ENCODE measurements around the gene CFAP73. TPM values are rescaled to one million over a fixed set of nuclear protein-coding genes. Genes with fewer than 3 reads are reported as not detected.

CFAP73 gene
- total and polyA plus RNA-seq, 2 of the 8 experiments (the other 6 are each of a cell fraction or from before 2014, with no cell fraction given) = 0.45 to 0.56 TPM

- Histone ChIP-seq H3K79me1 (ENCODE audit: low read depth, low read length) (no peaks in the 10 kb centered on the region; the same call in 1 of the 2 replicates), H3K36me3 (ENCODE audit: control insufficient read depth in 2 of 4, insufficient read depth in 4 of 4, low read length in 3 of 4) (no peaks in the 10 kb centered on the region), H3K9ac (replicated peaks in 1 of 4; ENCODE audit: extremely low read depth in 1 of 4, low read depth in 3 of 4, low read length in 3 of 4) (no peak overlapping the region), H4K91ac (replicated peaks; ENCODE audit: insufficient read length, low read length) (no peak overlapping the region), H3K79me2 (ENCODE audit: control insufficient read depth in 1 of 2, insufficient read depth in 2 of 2, low read length in 2 of 2) (no peaks in the 10 kb centered on the region), H3K23ac (ENCODE audit: insufficient read length) (no peak overlapping the region), H2BK5ac (ENCODE audit: low read depth, low read length) (no peak overlapping the region), H4K8ac (ENCODE audit: extremely low read depth, insufficient read depth, low read length) (no peak overlapping the region), H4K20me1 (replicated peaks in 1 of 2; ENCODE audit: control insufficient read depth in 1 of 2, insufficient read depth in 2 of 2, low read length in 2 of 2) (no peaks in the 10 kb centered on the region), H2BK20ac (ENCODE audit: low read length) (no peak overlapping the region), H3K23me2 (ENCODE audit: low read depth, low read length) (no peaks in the 10 kb centered on the region), H3K9me3 (ENCODE audit: insufficient read depth in 2 of 2, low read depth in 1 of 2, low read length in 1 of 2) (no peaks in the 10 kb centered on the region), H3K4me2 (ENCODE audit: insufficient read depth in 1 of 2, low read depth in 2 of 2, low read length in 2 of 2) (no peak overlapping the region), H2BK120ac (replicated peaks; ENCODE audit: low read depth, low read length) (no peak overlapping the region), H3K4me3 (ENCODE audit: extremely low read depth in 1 of 4, insufficient read depth in 2 of 4, low read depth in 3 of 4, low read length in 4 of 4) (no peak overlapping the region), H3K18ac (ENCODE audit: extremely low read depth, low read length) (no peak overlapping the region), H3K4me1 (replicated peaks in 1 of 4; ENCODE audit: control insufficient read depth in 3 of 4, insufficient read depth in 4 of 4, low read length in 3 of 4) (no peaks in the 10 kb centered on the region), H3K14ac (ENCODE audit: insufficient read length) (no peak overlapping the region), H3K27me3 (replicated peaks in 1 of 4; ENCODE audit: control insufficient read depth in 3 of 4, extremely low read depth in 1 of 4, insufficient read depth in 3 of 4, low read length in 3 of 4) (no peaks in the 10 kb centered on the region), H2BK15ac (ENCODE audit: low read length) (no peak overlapping the region), H4K5ac (ENCODE audit: insufficient read length, low read depth, low read length) (no peak overlapping the region), H3K56ac (replicated peaks; ENCODE audit: insufficient read length, low read depth, low read length) (no peak overlapping the region), H2AK5ac (ENCODE audit: low read depth, low read length) (no peak overlapping the region), H2BK12ac (ENCODE audit: low read depth, low read length) (no peak overlapping the region), H3K27ac (ENCODE audit: low read depth, low read length) (no peak overlapping the region), H3K4ac (replicated peaks; ENCODE audit: insufficient read length, low read depth, low read length) (no peak overlapping the region), H2AFZ (ENCODE audit: low read length) (no peak overlapping the region)
- 74% methylated on average over 1 of the region's 1 CpG; no CpG with 5 or more reads in 1 of the 2 experiments for WGBS, 2 experiments (ENCODE audit: extremely low coverage in 1 of 2, insufficient coverage in 1 of 2, insufficient read length in 1 of 2, insufficient replicate concordance in 2 of 2, low coverage in 1 of 2, low lambda C conversion rate in 2 of 2, missing lambda C conversion rate in 1 of 2)
- FAIRE-seq (no peak), DNase-seq (ENCODE audit: low read depth in 1 of 2, low spot score in 2 of 2) (no peak)
- no peak for TF ChIP-seq KDM5A (IDR thresholded peaks at IDR 0.05; ENCODE audit: low read length)
- TF ChIP-seq RAD21 (IDR thresholded peaks at IDR 0.05 in 1 of 2, conservative IDR thresholded peaks at IDR 0.05 in 1 of 2; ENCODE audit: low read depth in 2 of 2, low read length in 2 of 2) = no peak
- no peak for TF ChIP-seq PHF8 (conservative IDR thresholded peaks at IDR 0.05; ENCODE audit: low read depth, low read length)
- no peak for TF ChIP-seq EP300 (IDR thresholded peaks at IDR 0.05; ENCODE audit: borderline replicate concordance in 1 of 2, low read depth in 2 of 2, low read length in 2 of 2)
- TF ChIP-seq BCL11A (IDR thresholded peaks at IDR 0.05; ENCODE audit: low read depth in 2 of 2, low read length in 2 of 2) = no peak
- TF ChIP-seq ATF3 (IDR thresholded peaks at IDR 0.05; ENCODE audit: insufficient read depth, low read depth, low read length) = no peak
- ChIA-PET POLR2A (ENCODE audit: partially characterized antibody) (interaction anchor here (1.4 kb wide), 1 partner anchor 8 kb away, joined by 3 read pairs; no protein-coding TSS in a partner anchor), CTCF (ENCODE audit: partially characterized antibody) (interaction anchor here (0.8 to 2.2 kb wide), 11 partner anchors 11 to 125 kb away, joined by 3 to 6 read pairs (median 4); partner anchors contain the start of genes CFAP73 and RASAL1)
Measured at GRCh38 chr12:113118142-113118541, 31.4 kb upstream of the CFAP73 start.

Data from H1 (cell line).